ENCODE results near the gene SPSB1.

The SPSB1 gene

DNA sequence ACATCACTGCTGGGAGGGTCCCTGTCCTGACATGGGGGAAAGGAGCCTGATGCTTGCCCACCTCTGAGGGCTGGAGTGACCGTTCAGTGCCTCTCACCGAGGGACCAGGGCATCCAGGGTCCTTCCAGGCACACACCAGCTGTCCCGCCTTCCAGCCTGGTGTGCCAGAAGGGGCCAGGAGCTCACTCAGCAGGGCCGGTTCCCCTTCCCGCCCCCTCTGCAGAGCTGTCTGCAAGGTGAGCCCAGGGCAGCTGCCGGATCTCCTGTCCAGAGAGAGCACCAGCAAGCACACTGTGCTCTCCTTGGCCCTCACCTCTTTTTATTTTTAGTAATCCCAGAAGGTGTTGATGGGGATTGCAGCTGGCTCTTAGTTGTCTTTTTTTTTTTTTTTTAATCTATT lies 41.2 kb upstream of the SPSB1 start:
- ATAC-seq (no peak), DNase-seq (ENCODE audit: low spot score in 2 of 2) (no peak)
- Mint-ChIP-seq H3K9me3 (no peaks in the 10 kb centered on the region), H3K36me3 (no peaks in the 10 kb centered on the region), H3K4me3 (no peak overlapping the region), H3K27ac (no peak overlapping the region), H3K4me1 (peaks cover 7% of the 10 kb centered on the region)

DNA sequence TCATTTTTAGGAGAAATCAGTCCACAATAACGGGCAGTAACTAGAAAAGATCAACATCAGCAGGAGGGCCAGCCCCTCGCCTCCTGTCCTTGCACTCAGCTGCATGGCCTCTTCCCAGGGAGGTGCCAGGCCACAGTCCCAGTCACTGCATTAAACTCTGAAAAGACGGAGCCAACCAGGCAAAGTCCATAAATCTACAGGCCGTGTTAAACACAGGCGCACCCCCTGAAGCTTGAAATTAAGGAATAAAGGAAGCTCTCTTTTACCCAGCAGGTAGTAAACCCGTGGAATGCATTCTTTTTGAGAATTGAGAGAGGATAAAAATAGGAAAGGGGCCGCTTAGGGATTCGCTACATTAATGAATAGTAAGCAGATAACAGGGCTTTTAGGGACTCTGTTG lies 39.7 kb upstream of the SPSB1 start:
- H3K9me3 Mint-ChIP-seq: no peaks in the 10 kb centered on the region
- no peaks in the 10 kb centered on the region for H3K36me3 Mint-ChIP-seq
- H3K4me3 Mint-ChIP-seq: no peak overlapping the region
- ATAC-seq (no peak), DNase-seq (ENCODE audit: low spot score in 2 of 2) (no peak)
- no peak overlapping the region for H3K27ac Mint-ChIP-seq
- H3K4me1 Mint-ChIP-seq: peaks cover 7% of the 10 kb centered on the region

DNA sequence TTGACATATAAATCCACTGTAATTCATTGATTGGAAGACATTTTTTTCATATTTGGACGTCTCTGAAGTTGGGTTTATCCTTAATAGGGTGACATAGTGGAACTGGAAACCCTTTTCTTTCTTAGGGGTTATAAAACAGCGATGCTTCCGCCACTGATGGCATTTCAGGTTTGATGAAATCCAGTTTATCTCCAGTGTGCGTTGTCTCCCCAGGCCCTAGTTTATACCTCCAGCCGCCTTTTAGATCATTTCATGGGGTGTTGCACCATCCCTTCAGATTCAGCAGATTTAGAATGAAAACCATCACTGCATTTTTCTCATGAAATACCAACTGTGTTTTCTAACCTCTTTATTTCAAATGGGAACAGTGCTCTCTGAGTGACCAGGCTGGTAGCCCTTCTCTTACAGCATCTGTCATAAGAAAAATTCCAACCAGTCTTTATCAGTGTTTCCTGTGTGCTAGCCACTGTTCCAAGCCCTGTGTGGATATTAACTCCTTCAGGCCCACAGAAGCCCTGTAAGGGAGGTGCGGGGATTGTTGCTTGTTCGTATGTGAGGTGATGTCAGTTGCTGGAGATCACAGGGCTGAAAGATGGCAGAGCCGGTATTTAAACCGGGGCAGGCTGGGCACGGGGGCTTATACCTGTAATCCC lies 39.1 kb upstream of the SPSB1 start:
- Mint-ChIP-seq H3K36me3 (no peaks in the 10 kb centered on the region), H3K27ac (peak overlapping the region; percentile 74), H3K9me3 (no peaks in the 10 kb centered on the region), H3K4me1 (peaks cover 11% of the 10 kb centered on the region), H3K4me3 (no peak overlapping the region)
- DNase-seq (ENCODE audit: low spot score in 2 of 2): no peak
- ATAC-seq: no peak

DNA sequence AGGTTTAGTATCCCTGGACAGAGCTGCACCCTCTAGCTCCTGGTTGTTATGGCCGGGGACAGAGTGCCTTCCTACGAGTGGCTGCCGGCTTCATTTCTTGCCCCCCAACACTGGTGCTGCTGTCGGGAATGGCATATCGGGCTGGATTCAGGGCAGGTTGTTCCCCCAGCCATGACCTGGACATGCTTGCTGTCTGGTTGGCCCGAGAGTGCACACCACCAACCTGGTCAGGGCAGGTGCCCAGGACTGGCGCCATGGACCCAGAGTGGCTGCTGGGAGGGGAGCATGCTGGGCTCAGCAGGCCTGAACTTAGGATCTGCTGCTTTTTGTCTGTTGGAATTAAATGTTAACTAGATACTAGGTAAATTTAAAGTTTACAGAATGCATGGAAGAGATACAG lies 36.4 kb upstream of the SPSB1 start:
- Mint-ChIP-seq H3K4me3 (no peak overlapping the region), H3K4me1 (peaks cover 36% of the 10 kb centered on the region), H3K36me3 (no peaks in the 10 kb centered on the region), H3K9me3 (no peaks in the 10 kb centered on the region), H3K27ac (no peak overlapping the region)
- DNase-seq (ENCODE audit: low spot score in 2 of 2) (no peak), ATAC-seq (no peak)

DNA sequence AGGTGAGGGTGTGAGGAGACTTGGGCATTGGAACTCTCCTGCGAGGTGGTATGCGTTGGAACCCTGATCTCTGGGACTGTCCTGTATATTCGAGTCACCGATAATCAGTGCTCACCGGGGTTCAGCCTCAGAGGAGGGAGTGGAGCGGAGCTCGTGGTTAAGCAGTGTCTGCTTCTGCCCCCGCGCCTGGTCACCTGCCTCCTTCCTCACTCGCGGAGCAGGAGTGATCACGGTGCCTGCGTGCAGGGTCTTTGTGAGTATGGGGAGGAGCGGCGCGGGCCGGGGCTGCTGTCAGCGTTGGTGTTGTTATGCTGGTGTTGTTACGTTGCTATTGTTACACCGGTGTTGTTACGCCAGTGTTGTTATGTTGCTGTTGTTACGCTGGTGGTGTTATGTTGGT lies 34.8 kb upstream of the SPSB1 start:
- no peak overlapping the region for H3K4me3 Mint-ChIP-seq
- H3K27ac Mint-ChIP-seq: no peak overlapping the region
- DNase-seq (ENCODE audit: low spot score in 2 of 2) (no peak), ATAC-seq (no peak)
- no peaks in the 10 kb centered on the region for H3K36me3 Mint-ChIP-seq
- peaks cover 36% of the 10 kb centered on the region for H3K4me1 Mint-ChIP-seq
- H3K9me3 Mint-ChIP-seq: no peaks in the 10 kb centered on the region

DNA sequence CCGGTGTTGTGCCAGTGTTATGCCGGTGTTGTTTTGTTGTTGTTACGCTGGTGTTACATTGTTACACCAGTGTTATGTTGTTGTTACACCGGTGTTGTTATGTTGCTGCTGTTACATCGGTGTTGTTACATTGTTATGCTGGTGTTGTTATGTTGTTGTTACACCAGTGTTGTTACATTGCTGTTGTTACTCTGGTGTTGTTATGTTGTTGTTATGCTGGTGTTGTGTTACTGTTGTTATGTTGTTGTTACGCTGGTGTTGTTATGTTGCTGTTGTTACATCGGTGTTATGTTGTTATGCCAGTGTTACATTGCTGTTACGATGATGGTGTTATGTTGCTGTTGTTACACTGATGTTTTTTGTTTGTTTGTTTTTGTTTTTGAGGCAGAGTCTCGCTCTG lies 34.1 kb upstream of the SPSB1 start:
- Mint-ChIP-seq H3K9me3 (no peaks in the 10 kb centered on the region), H3K27ac (no peak overlapping the region), H3K4me3 (no peak overlapping the region), H3K36me3 (no peaks in the 10 kb centered on the region), H3K4me1 (peaks cover 36% of the 10 kb centered on the region)
- no peak for DNase-seq (ENCODE audit: low spot score in 2 of 2)
- no peak for ATAC-seq

DNA sequence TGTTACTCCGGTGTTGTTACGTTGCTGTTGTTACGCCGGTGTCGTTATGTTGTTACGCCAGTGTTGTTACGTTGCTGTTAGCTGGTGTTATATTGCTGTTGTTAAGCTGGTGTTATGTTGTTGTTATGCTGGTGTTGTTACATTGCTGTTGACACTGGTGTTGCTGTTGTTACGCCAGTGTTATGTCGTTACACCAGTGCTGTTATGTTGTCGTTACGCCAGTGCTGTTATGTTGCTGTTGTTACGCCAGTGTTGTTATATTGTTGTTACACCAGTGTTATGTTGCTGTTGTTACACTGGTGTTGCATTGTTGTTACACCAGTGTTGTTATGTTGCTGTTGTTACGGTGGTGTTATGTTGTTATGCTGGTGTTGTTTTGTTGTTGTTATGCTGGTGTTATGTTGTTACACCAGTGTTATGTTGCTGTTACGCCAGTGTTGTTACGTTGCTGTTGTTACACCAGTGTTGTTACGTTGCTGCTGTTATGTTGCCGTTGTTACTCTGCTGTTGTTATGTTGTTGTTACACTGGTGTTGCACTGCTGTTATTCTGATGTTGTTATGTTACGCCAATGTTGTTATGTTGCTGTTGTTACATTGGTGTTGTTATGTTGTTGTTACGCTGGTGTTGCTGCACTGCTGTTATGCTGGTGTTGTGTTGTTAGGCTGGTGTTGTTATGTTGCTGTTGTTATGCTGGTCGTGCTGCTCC lies 32.5 kb upstream of the SPSB1 start:
- Mint-ChIP-seq H3K4me3 (no peak overlapping the region), H3K4me1 (peaks cover 29% of the 10 kb centered on the region), H3K36me3 (no peaks in the 10 kb centered on the region), H3K9me3 (no peaks in the 10 kb centered on the region), H3K27ac (no peak overlapping the region)
- DNase-seq (ENCODE audit: low spot score in 2 of 2): no peak
- ATAC-seq: no peak

DNA sequence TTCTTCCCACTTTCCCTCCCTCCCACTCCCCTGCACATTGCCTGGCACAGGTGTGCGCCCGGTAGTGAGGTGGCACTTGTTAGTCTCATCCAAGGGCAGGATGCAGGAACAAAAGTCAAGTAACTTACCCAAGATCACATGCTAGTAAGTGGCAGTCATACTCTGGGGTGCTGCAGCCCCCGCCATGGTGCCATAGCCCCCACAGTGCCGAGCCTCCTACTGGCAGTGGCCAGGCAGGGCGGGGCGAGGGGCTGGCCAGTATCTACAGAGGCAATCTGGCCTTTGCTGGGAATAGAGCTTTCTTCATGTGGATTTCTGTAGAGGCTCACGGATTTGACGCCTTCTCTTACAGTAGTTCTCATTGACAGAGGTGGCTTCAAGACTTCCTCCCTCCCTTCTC lies 31.2 kb upstream of the SPSB1 start:
- Mint-ChIP-seq H3K27ac (peak overlapping the region; percentile 24), H3K9me3 (no peaks in the 10 kb centered on the region), H3K36me3 (no peaks in the 10 kb centered on the region), H3K4me3 (no peak overlapping the region), H3K4me1 (peaks cover 29% of the 10 kb centered on the region)
- no peak for ATAC-seq
- DNase-seq (ENCODE audit: low spot score in 2 of 2): no peak

DNA sequence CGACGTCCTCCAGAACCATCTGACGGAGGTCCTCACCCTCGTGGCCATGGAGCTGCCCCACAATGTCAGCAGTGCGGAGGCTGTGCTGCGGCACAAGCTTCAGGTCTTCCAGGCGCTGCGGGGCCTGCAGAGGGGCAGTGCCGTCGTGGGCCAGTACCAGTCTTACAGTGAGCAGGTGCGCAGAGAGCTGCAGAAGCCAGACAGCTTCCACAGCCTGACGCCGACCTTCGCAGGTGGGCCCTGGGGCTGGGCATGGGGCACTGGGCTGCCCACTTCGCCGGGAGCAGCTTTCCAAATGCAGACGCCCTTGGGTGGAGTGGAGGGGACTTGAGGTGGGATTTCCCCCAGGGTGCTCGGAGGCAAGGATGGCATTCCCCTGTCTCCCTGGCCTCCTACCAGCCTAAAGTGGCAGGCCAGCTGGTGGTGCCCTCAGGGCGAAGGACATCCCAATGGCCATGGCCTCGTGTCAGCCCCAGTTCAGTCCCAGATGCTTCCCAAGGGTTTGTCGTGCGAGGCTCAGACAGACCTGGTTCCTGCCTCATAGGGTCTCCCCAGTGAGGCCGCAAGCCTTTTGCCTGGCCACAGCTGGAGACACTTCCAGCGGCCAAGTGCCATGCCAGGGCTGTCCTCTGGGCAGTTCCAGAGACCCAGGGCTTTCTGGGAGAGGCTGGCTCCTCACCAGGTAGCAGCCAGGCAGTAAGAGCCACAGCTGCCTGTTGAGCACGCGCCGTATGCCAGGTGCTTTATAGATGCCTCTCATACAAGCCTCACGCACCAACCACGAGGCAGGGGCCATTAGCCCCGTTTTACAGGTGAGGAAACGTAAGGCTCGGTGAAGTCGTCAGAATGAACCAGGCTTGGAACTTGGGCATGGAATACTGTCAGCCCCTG lies 30.4 kb upstream of the SPSB1 start:
- H3K4me1 Mint-ChIP-seq: peaks cover 35% of the 10 kb centered on the region
- no peaks in the 10 kb centered on the region for H3K9me3 Mint-ChIP-seq
- peak overlapping the region; percentile 24 for H3K27ac Mint-ChIP-seq
- H3K4me3 Mint-ChIP-seq: no peak overlapping the region
- DNase-seq (ENCODE audit: low spot score in 2 of 2) (no peak), ATAC-seq (no peak)
- peaks cover 3% of the 10 kb centered on the region for H3K36me3 Mint-ChIP-seq

DNA sequence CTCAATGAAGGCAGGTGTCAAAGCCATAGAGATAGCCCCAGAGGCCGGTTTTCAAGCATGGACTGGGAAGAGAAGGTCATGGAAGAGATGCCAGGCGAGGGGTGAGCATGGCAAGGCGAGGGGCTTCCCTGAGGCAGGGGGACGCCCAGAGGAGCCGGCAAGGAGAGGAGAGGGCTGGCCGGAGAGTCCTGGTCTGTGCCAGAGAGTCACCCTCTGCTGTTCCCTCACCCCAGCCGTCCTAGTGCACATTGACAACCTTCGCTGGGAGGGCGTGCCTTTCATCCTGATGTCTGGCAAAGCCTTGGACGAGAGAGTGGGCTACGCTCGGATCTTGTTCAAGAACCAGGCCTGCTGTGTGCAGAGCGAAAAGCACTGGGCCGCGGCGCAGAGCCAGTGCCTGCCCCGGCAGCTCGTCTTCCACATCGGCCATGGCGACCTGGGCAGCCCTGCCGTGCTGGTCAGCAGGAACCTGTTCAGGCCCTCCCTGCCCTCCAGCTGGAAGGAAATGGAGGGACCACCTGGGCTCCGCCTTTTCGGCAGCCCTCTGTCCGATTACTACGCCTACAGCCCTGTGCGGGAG lies 29.3 kb upstream of the SPSB1 start:
- DNase-seq (ENCODE audit: low spot score in 2 of 2): no peak
- Mint-ChIP-seq H3K4me3 (no peak overlapping the region), H3K27ac (no peak overlapping the region), H3K9me3 (no peaks in the 10 kb centered on the region), H3K4me1 (peaks cover 34% of the 10 kb centered on the region), H3K36me3 (peaks cover 4% of the 10 kb centered on the region)
- no peak for ATAC-seq

DNA sequence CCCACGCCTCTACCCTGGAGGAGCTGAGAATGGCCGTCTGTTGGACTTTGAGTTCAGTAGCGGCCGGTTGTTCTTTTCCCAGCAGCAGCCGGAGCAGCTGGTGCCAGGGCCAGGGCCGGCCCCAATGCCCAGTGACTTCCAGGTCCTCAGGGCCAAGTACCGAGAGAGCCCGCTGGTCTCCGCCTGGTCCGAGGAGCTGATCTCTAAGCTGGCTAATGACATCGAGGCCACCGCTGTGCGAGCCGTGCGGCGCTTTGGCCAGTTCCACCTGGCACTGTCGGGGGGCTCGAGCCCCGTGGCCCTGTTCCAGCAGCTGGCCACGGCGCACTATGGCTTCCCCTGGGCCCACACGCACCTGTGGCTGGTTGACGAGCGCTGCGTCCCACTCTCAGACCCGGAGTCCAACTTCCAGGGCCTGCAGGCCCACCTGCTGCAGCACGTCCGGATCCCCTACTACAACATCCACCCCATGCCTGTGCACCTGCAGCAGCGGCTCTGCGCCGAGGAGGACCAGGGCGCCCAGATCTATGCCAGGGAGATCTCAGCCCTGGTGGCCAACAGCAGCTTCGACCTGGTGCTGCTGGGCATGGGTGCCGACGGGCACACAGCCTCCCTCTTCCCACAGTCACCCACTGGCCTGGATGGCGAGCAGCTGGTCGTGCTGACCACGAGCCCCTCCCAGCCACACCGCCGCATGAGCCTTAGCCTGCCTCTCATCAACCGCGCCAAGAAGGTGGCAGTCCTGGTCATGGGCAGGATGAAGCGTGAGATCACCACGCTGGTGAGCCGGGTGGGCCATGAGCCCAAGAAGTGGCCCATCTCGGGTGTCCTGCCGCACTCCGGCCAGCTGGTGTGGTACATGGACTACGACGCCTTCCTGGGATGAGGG lies 28.5 kb upstream of the SPSB1 start:
- ATAC-seq (no peak), DNase-seq (ENCODE audit: low spot score in 2 of 2) (no peak)
- Mint-ChIP-seq H3K36me3 (peaks cover 4% of the 10 kb centered on the region), H3K27ac (no peak overlapping the region), H3K9me3 (no peaks in the 10 kb centered on the region), H3K4me3 (no peak overlapping the region), H3K4me1 (peaks cover 28% of the 10 kb centered on the region)

DNA sequence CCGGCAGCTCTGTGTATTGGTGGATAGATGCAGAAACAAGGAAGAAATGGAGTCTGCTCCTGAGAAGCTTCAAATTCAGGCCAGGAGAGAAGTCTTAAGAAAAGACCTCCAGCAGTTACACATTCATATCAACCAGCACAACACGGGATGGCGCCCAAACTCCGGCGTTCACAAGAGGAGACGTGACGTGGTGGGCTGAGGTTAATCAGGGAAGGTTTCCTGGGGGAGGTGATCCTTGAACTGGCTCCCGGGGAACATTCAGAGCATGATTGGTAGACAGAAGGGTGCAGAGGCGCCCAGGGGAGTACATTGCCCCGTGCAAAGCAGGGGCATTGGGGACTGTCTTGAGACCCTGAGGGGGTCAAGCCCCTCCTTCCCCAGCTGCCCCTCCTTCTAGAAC lies 27.7 kb upstream of the SPSB1 start:
- Mint-ChIP-seq H3K27ac (no peak overlapping the region), H3K9me3 (no peaks in the 10 kb centered on the region), H3K36me3 (peaks cover 4% of the 10 kb centered on the region), H3K4me1 (peaks cover 20% of the 10 kb centered on the region), H3K4me3 (no peak overlapping the region)
- DNase-seq (ENCODE audit: low spot score in 2 of 2) (no peak), ATAC-seq (no peak)

DNA sequence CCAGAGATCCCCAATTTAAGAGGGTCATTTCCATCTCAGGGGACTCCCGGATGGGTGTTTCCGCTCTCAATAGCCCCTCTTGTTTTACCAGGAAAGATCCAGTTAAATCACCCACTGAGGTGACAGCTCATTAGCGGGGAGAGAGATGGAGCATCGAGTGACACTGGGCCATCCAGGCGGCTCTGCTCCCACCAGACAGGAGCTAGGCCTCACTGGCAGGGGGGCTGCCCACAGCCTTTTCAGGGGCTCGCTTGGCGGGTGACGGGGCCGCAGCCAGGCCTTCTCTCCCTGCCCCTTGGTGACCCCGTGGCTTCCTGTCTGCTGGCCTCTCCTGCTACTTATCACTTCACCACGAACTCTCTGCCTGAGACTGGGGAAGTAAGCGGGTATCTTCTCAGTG lies 26.7 kb upstream of the SPSB1 start:
- H3K9me3 Mint-ChIP-seq: no peaks in the 10 kb centered on the region
- ATAC-seq (no peak), DNase-seq (ENCODE audit: low spot score in 2 of 2) (no peak)
- peaks cover 4% of the 10 kb centered on the region for H3K36me3 Mint-ChIP-seq
- H3K4me1 Mint-ChIP-seq: peaks cover 11% of the 10 kb centered on the region
- H3K27ac Mint-ChIP-seq: no peak overlapping the region
- no peak overlapping the region for H3K4me3 Mint-ChIP-seq

DNA sequence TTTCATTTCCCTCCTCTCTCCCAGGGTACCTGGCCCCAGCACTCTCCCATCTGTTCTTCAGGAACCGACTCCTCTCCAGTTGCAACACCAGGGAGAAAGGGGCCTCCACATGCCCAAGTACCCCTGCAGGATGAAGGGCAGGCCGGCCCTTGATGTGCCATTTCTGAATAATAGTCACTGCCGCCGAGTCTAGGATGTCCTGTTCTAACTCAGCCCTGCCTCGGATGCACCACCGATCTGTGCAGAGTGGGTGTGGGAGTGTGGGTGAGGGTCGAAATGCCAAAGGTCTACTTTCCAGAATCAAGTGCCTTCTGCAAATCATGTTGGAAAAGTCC lies 25.4 kb upstream of the SPSB1 start:
- H3K4me3 Mint-ChIP-seq: no peak overlapping the region
- no peak for DNase-seq (ENCODE audit: low spot score in 2 of 2)
- H3K4me1 Mint-ChIP-seq: peaks cover 8% of the 10 kb centered on the region
- H3K9me3 Mint-ChIP-seq: no peaks in the 10 kb centered on the region
- H3K36me3 Mint-ChIP-seq: peaks cover 4% of the 10 kb centered on the region
- no peak overlapping the region for H3K27ac Mint-ChIP-seq
- peak; percentile 18 for ATAC-seq
